ENCODE measurements around the gene TBC1D22A. TPM values are rescaled to one million over a fixed set of nuclear protein-coding genes. Genes with fewer than 3 reads are reported as not detected.

Gene TBC1D22A
- total and polyA plus RNA-seq, 8 donors = 14.4 to 33.5 (median 15.7) TPM

GRCh38 chr22:46892866-46893265, 130.4 kb downstream of the TBC1D22A start:
- Histone ChIP-seq H3K36me3 (peaks cover 0 to 45% of the 10 kb centered on the region in 2 donors), H3K27me3 (no peaks in the 10 kb centered on the region), H3K4me1 (peaks cover 0 to 8% of the 10 kb centered on the region in 2 donors), H3K9me3 (no peaks in the 10 kb centered on the region), H3K27ac (no peak overlapping the region), H3K4me3 (no peak overlapping the region)
- intact Hi-C loops (cut with DNase I) = no loop called here
- TF ChIP-seq CTCF (IDR thresholded peaks at IDR 0.05) = no peak
- no peak for ATAC-seq
- DNase-seq = peak in 1 of 4 donors; percentile 61

- no peak overlapping the region for H3K27ac ChIP-seq
- H3K4me3 ChIP-seq = no peak overlapping the region
- H3K4me1 ChIP-seq = peaks cover 0 to 8% of the 10 kb centered on the region in 2 donors
- no peak for TF ChIP-seq CTCF (IDR thresholded peaks at IDR 0.05)
- ATAC-seq (no peak), DNase-seq (peak in 1 of 4 donors; percentile 34)
- H3K27me3 ChIP-seq = no peaks in the 10 kb centered on the region
- intact Hi-C loops (cut with DNase I) = no loop called here
- H3K36me3 ChIP-seq = peaks cover 0 to 39% of the 10 kb centered on the region in 2 donors
- H3K9me3 ChIP-seq = no peaks in the 10 kb centered on the region
Measured at GRCh38 chr22:46893281-46894020, 131.0 kb downstream of the TBC1D22A start.

GRCh38 chr22:46894081-46894671, 131.7 kb downstream of the TBC1D22A start:
- TF ChIP-seq CTCF (IDR thresholded peaks at IDR 0.05) = no peak
- no peak overlapping the region for H3K4me3 ChIP-seq
- H3K9me3 ChIP-seq = no peaks in the 10 kb centered on the region
- intact Hi-C loops (cut with DNase I) = no loop called here
- ATAC-seq (no peak), DNase-seq (peak in 3 of 4 donors; percentile 28 to 48 (median 30))
- H3K27me3 ChIP-seq = no peaks in the 10 kb centered on the region
- peaks cover 0 to 8% of the 10 kb centered on the region in 2 donors for H3K4me1 ChIP-seq
- H3K36me3 ChIP-seq = peaks cover 0 to 36% of the 10 kb centered on the region in 2 donors
- H3K27ac ChIP-seq = peak overlapping the region in 1 of 2 donors; percentile 2

GRCh38 chr22:46894851-46895640, 132.6 kb downstream of the TBC1D22A start:
- ATAC-seq (no peak), DNase-seq (peak in 1 of 4 donors; percentile 65)
- H3K4me1 ChIP-seq = peaks cover 0 to 8% of the 10 kb centered on the region in 2 donors
- peak overlapping the region in 1 of 2 donors; percentile 2 for H3K27ac ChIP-seq
- intact Hi-C loops (cut with DNase I) = no loop called here
- H3K4me3 ChIP-seq = no peak overlapping the region
- no peak for TF ChIP-seq CTCF (IDR thresholded peaks at IDR 0.05)
- H3K36me3 ChIP-seq = peaks cover 0 to 36% of the 10 kb centered on the region in 2 donors
- H3K27me3 ChIP-seq = no peaks in the 10 kb centered on the region
- no peaks in the 10 kb centered on the region for H3K9me3 ChIP-seq

Measured in left lung (tissue), 10 donors.